SK-N-SH (cell line): ENCODE results near the gene C6orf15. TPM values are rescaled to one million over a fixed set of nuclear protein-coding genes. Genes with fewer than 3 reads are reported as not detected.
"Not testable (repeated sequence)": the region's sequence is repeated elsewhere in the genome, so short reads cannot be mapped to it uniquely, and the experiment has no call there.

Experiments used
- CTCF ChIA-PET: fragments of 300-600, 350-600 bp; formaldehyde crosslinking; extraction: SDS; loops from one replicate; lab custom pipeline; 2021; lab: Yijun Ruan, JAX
- POLR2A ChIA-PET: fragments of 350-600 bp; sonication (Branson Sonifier 250); formaldehyde crosslinking; extraction: SDS; loops from one replicate; lab custom pipeline; 2020; ENCODE audit warnings: antibody characterized with exemption, inconsistent platforms; lab: Yijun Ruan, JAX
- DNase-seq: peaks from one replicate; pipeline ENCODE4 v3.0.0; 2012
- H2AFZ ChIP-seq: fragments of 200-600 bp; sonication (generic); 2 replicates; pipeline ENCODE4 v1.8.1; 2016; ENCODE audit warnings: antibody characterized with exemption, mild to moderate bottlenecking, low read depth
- H3F3A ChIP-seq: fragments of 200-600 bp; sonication (generic); replicated peaks from 2 replicates; pipeline ENCODE3; 2016; ENCODE audit warnings: antibody characterized with exemption, mild to moderate bottlenecking; ENCODE audit not compliant: insufficient read depth
- H3K27ac ChIP-seq, 2 experiments: fragments of 200-500 bp in 1 of 2; fragments of 200-600 bp in 1 of 2; sonication (Bioruptor generic) in 1 of 2; sonication (generic), shearing (Covaris generic) in 1 of 2; 2 replicates each; pipeline versions ENCODE4 v1.5.1 to v1.6.1; 2014 to 2016; ENCODE audit warnings: low read depth in 2 of 2, inconsistent platforms in 1 of 2, low read length in 1 of 2, mild to moderate bottlenecking in 1 of 2, mixed read lengths in 1 of 2
- H3K27me3 ChIP-seq: fragments of 200-600 bp; sonication (generic), shearing (Covaris generic); 2 replicates; pipeline ENCODE4 v1.6.1; 2016; ENCODE audit warnings: mixed run types; ENCODE audit not compliant: insufficient read depth
- H3K36me3 ChIP-seq, 2 experiments: fragments of 200-500 bp in 1 of 2; fragments of 200-600 bp in 1 of 2; sonication (Bioruptor generic) in 1 of 2; sonication (generic) in 1 of 2; replicated peaks in 1 of 2; 2 replicates each; pipeline versions ENCODE3 to v1.5.1; 2014 to 2016; ENCODE audit warnings: low read length in 1 of 2, mild to moderate bottlenecking in 1 of 2; ENCODE audit not compliant: insufficient read depth in 2 of 2, control insufficient read depth in 1 of 2
- H3K4me1 ChIP-seq, 2 experiments: fragments of 200-500 bp in 1 of 2; fragments of 200-600 bp in 1 of 2; sonication (Bioruptor generic) in 1 of 2; sonication (generic), shearing (Covaris generic) in 1 of 2; 2 replicates each; pipeline versions ENCODE4 v1.5.1 to v1.6.1; 2014 to 2016; ENCODE audit warnings: low read depth in 1 of 2, low read length in 1 of 2, mixed run types in 1 of 2; ENCODE audit not compliant: insufficient read depth in 2 of 2, control insufficient read depth in 1 of 2
- H3K4me2 ChIP-seq: fragments of 200-600 bp; sonication (generic), shearing (Covaris generic); 2 replicates; pipeline ENCODE4 v1.6.1; 2017; ENCODE audit warnings: mixed run types
- H3K4me3 ChIP-seq, 2 experiments: fragments of 200-500 bp in 1 of 2; fragments of 200-600 bp in 1 of 2; sonication (Bioruptor generic) in 1 of 2; sonication (generic), shearing (Covaris generic) in 1 of 2; 2 replicates each; pipeline versions ENCODE4 v1.5.1 to v1.8.1; 2014 to 2016; ENCODE audit warnings: low read depth in 2 of 2, inconsistent platforms in 1 of 2, low read length in 1 of 2, mild to moderate bottlenecking in 1 of 2, mixed read lengths in 1 of 2, moderate library complexity in 1 of 2
- H3K79me2 ChIP-seq: fragments of 200-600 bp; sonication (generic); 2 replicates; pipeline ENCODE4 v1.8.1; 2017; ENCODE audit warnings: mild to moderate bottlenecking; ENCODE audit not compliant: insufficient read depth
- H3K9ac ChIP-seq: fragments of 200-600 bp; sonication (generic); 2 replicates; pipeline ENCODE4 v1.6.1; 2017; ENCODE audit warnings: mixed run types
- H3K9me2 ChIP-seq: fragments of 200-600 bp; sonication (generic); 2 replicates; pipeline ENCODE4 v1.6.1; 2017; ENCODE audit warnings: mixed run types
- H3K9me3 ChIP-seq: fragments of 200-600 bp; sonication (generic); 2 replicates; pipeline ENCODE4 v1.6.1; 2017; ENCODE audit warnings: mixed run types, mild to moderate bottlenecking, moderate library complexity
- H4K20me1 ChIP-seq: fragments of 200-600 bp; sonication (generic); 2 replicates; pipeline ENCODE4 v1.6.1; 2017; ENCODE audit warnings: mild to moderate bottlenecking, mixed run types; ENCODE audit not compliant: insufficient read depth
- CTCF ChIP-seq: fragments of 200-600 bp; sonication (generic); IDR thresholded peaks from 2 replicates; pipeline ENCODE4 v1.6.1; 2017; ENCODE audit warnings: antibody characterized with exemption, mild to moderate bottlenecking, moderate library complexity
- EP300 ChIP-seq, 2 experiments: IDR thresholded peaks; 2 replicates each; pipeline versions ENCODE4 v1.4.0 to v1.6.1; 2012; ENCODE audit warnings: borderline replicate concordance in 1 of 2, low read depth in 1 of 2, low read length in 1 of 2
- GABPA ChIP-seq: IDR thresholded peaks from 2 replicates; pipeline ENCODE4 v1.4.0; 2012; ENCODE audit warnings: low read depth, mild to moderate bottlenecking
- MXI1 ChIP-seq: IDR thresholded peaks from 2 replicates; pipeline ENCODE4 v1.6.1; 2012; ENCODE audit warnings: mild to moderate bottlenecking, low read depth, low read length, improper control_type of control experiment
- RAD21 ChIP-seq: IDR thresholded peaks from 2 replicates; pipeline ENCODE4 v1.6.1; 2012; ENCODE audit warnings: mild to moderate bottlenecking, low read length
- SMC3 ChIP-seq: IDR thresholded peaks from 2 replicates; pipeline ENCODE4 v1.6.1; 2012; ENCODE audit warnings: low read depth, low read length, improper control_type of control experiment
- WGBS: methylation state at CpG from one replicate; pipeline ENCODE4 v1.1.6; 2017; ENCODE audit warnings: low lambda C conversion rate; 5-methylcytosine and 5-hydroxymethylcytosine counted together
- polyA plus RNA-seq, 3 experiments: library from polyadenylated mRNA; depleted of rRNA; stranded (reverse); fragments of >200 nt; gene quantifications; 2 replicates each; pipeline ENCODE4 v1.2.3, GENCODE V29; 2012

The C6orf15 gene
- polyA plus RNA-seq, 1 of the 3 experiments (the other 2 are of a cell fraction), result not detected

GRCh38 chr6:31068669-31069340 is 43.6 kb downstream of the C6orf15 start:
- Histone ChIP-seq H3K27ac (no peak overlapping the region), H3K9ac (no peak overlapping the region), H3K9me3 (no peaks in the 10 kb centered on the region)
- peak; percentile 86 for DNase-seq
- TF ChIP-seq SMC3 (peak; percentile 80), RAD21 (peak; percentile 65), EP300 (IDR thresholded peaks at IDR 0.05; ENCODE audit: borderline replicate concordance in 1 of 2, low read depth in 1 of 2, low read length in 1 of 2) (no peak), MXI1 (peak; percentile 68), GABPA (no peak), CTCF (peak; percentile 90)
- TF ChIP-seq, all 33 proteins: peak for 4
- H3K4me3 ChIP-seq, result no peak overlapping the region; a peak in 1 of 4 replicates
- no peaks in the 10 kb centered on the region for H4K20me1 ChIP-seq
- H3K36me3 ChIP-seq, result no peaks in the 10 kb centered on the region
- ChIA-PET CTCF (interaction anchor here (0.9 to 3.9 kb wide), 11 partner anchors 9 to 527 kb away, joined by 3 to 43 read pairs (median 6); partner anchors contain the start of gene VARS2), POLR2A (no interaction called here)
- H3K79me2 ChIP-seq, result no peaks in the 10 kb centered on the region
- H3K4me1 ChIP-seq, result peaks cover 6 to 13% of the 10 kb centered on the region in 2 experiments; a peak in 3 of 4 replicates
- peaks cover 11% of the 10 kb centered on the region for H3F3A ChIP-seq
- H3K9me2 ChIP-seq, result no peaks in the 10 kb centered on the region
- 58% methylated on average over 10 of the region's 13 CpGs for WGBS
- H3K27me3 ChIP-seq, result no peaks in the 10 kb centered on the region
- H3K4me2 ChIP-seq, result no peak overlapping the region
- no peak overlapping the region for H2AFZ ChIP-seq

GRCh38 chr6:31067891-31068668 is 44.3 kb downstream of the C6orf15 start:
- H2AFZ ChIP-seq, H3K27me3 ChIP-seq, H4K20me1 ChIP-seq, H3K79me2 ChIP-seq, H3K9me2 ChIP-seq, H3K9ac ChIP-seq, H3K4me2 ChIP-seq, H3F3A ChIP-seq, H3K9me3 ChIP-seq, POLR2A ChIA-PET, DNase-seq, H3K4me3 ChIP-seq, H3K36me3 ChIP-seq, H3K27ac ChIP-seq: not testable (repeated sequence)
- CTCF ChIA-PET, result interaction anchor here (0.9 to 3.9 kb wide), 6 partner anchors 12 to 527 kb away, joined by 3 to 43 read pairs (median 24); partner anchors contain the start of gene VARS2
- peaks cover 6 to 13% of the 10 kb centered on the region in 2 experiments; a peak in 3 of 4 replicates for H3K4me1 ChIP-seq
- 62% methylated on average over 10 of the region's 11 CpGs for WGBS

- DNase-seq, H3K27me3 ChIP-seq, H3K9ac ChIP-seq, H3K9me3 ChIP-seq, H3K27ac ChIP-seq, POLR2A ChIA-PET, H3K4me1 ChIP-seq, H3K36me3 ChIP-seq, H3K9me2 ChIP-seq, CTCF ChIA-PET, H3F3A ChIP-seq, H2AFZ ChIP-seq, H3K79me2 ChIP-seq, H3K4me2 ChIP-seq, H4K20me1 ChIP-seq, H3K4me3 ChIP-seq: not testable (repeated sequence)
- WGBS, result 90% methylated on average over 9 of the region's 32 CpGs
Observed at GRCh38 chr6:31067028-31067427, 45.3 kb downstream of the C6orf15 start.
